Aorta (tissue), 5 donors: ENCODE measurements around the gene ABCA13. TPM values are rescaled to one million over a fixed set of nuclear protein-coding genes. Genes with fewer than 3 reads are reported as not detected.

Source experiments
- ATAC-seq: fragments of 200-7000 bp; cut with Tn5 transposase; one replicate; pipeline ENCODE4 v1.9.1; 2022; ENCODE audit warnings: moderate library complexity; ENCODE audit not compliant: low FRiP score
- DNase-seq, 2 donors: peaks; one replicate each; pipeline ENCODE4 v3.0.0-alpha.2; 2020
- H3K27ac ChIP-seq, 2 donors: one replicate each; pipeline ENCODE4 v1.5.1; 2013; ENCODE audit warnings: low read length in 2 of 2, mild to moderate bottlenecking in 2 of 2, moderate library complexity in 2 of 2, control low read depth in 1 of 2, inconsistent platforms in 1 of 2, low read depth in 1 of 2
- H3K27me3 ChIP-seq, 2 donors: one replicate each; pipeline ENCODE4 v1.6.1; 2013; ENCODE audit warnings: control low read depth in 1 of 2, low read length in 1 of 2, mild to moderate bottlenecking in 1 of 2, moderate library complexity in 1 of 2; ENCODE audit not compliant: insufficient read depth in 2 of 2, control insufficient read depth in 1 of 2
- H3K36me3 ChIP-seq, 2 donors: one replicate each; pipeline ENCODE4 v1.6.1; 2013; ENCODE audit warnings: control low read depth in 1 of 2, low read length in 1 of 2, mild to moderate bottlenecking in 1 of 2; ENCODE audit not compliant: insufficient read depth in 2 of 2, control insufficient read depth in 1 of 2
- H3K4me1 ChIP-seq, 2 donors: one replicate each; pipeline ENCODE4 v1.6.1; 2013; ENCODE audit warnings: low read length in 2 of 2, control low read depth in 1 of 2, mild to moderate bottlenecking in 1 of 2, moderate library complexity in 1 of 2; ENCODE audit not compliant: insufficient read depth in 2 of 2, control insufficient read depth in 1 of 2
- H3K4me3 ChIP-seq, 2 donors: one replicate each; pipeline ENCODE4 v1.5.1; 2013; ENCODE audit warnings: low read length in 2 of 2, control low read depth in 1 of 2, mild to moderate bottlenecking in 1 of 2
- H3K9me3 ChIP-seq: one replicate; pipeline ENCODE4 v1.6.1; 2013; ENCODE audit warnings: mild to moderate bottlenecking, low read length; ENCODE audit not compliant: control insufficient read depth
- WGBS, 2 donors: extraction: QIAGEN DNeasy Blood & Tissue Kit; methylation state at CpG; one replicate each; pipeline ENCODE4 v1.1.7; 2013; 5-methylcytosine and 5-hydroxymethylcytosine counted together
- intact Hi-C, 2 donors: fragments of 100-400 bp; cut with DNase I; formaldehyde crosslinking; loops; one replicate each; pipeline versions ENCODE4 v1.14.2 to v1.15.0; 2022
- polyA plus RNA-seq, 2 donors: library from polyadenylated mRNA; stranded (reverse); fragments of 200-250 nt; gene quantifications; one replicate each; pipeline ENCODE4 v1.2.3, GENCODE V29; 2013
- total RNA-seq, 2 donors: library from RNA; stranded (reverse); fragmentation: NEBNext Ultra II Directional; extraction: Animal tissue kit (Norgen Biotek cat#: 25700); gene quantifications; one replicate each; pipeline ENCODE4 v1.2.1, GENCODE V29; 2021
- donor health status: healthy with polysubstance abuse.
- donor health status: Bipolar disorder and iron deficiency.
- donor health status: DM: no; HTN: no; CAD: no.
- donor health status: DM: no; HTN: no; CAD: no.
- donor health status: DM: yes; HTN: yes; CAD: no.

ABCA13 gene
- total and polyA plus RNA-seq, 4 donors, result 0.06 to 0.12 TPM; not detected in 2

DNA sequence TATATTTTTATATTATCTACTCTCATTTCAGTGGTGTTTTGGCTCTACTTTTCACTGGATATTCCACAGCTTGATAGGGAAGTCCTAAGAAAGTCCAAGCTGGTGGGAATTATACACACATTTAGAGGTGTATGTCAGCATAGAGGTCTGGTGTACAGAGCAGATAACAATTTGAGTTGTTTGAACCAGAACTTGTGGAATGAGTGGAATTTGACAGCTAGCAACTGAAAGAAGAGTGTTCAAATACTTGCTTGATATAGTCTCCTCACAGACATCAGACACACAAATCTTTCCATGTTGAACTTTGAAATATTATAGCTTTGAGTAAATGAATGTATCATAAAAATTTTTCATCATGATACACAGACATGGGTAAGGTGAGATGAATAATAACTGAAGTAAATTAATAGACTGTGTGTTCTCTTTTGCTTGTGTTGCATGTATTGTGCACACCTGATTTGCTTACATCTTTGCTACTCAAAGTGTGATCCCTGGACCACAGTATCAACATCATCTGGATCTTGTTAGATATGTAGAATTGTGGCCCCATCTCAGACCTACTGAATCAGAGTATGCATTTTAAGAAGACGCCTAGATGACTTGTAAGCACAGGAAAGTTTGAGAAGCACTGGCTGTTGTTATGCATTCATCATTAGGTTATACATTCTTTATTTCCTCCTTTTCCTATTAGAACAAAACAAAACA, 91.5 kb downstream of the ABCA13 start:
- intact Hi-C loops, result no loop called here

DNA sequence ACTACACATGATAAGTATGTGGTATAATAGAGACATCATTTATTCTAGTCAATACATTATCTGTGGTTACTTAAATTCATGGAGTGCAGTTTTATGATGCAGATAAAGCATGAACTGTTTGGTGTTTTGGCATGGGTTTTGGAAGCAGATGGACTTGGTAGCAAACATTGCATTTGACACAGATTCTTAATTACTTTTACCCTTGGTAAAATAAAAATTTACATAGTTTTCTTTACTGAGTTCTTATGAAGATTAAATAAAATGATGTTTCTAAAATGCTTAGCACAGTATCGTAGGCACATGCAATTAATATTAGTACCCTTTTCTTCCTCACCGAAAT, 92.0 kb downstream of the ABCA13 start:
- Histone ChIP-seq H3K27me3 (no peaks in the 10 kb centered on the region), H3K4me3 (no peak overlapping the region), H3K9me3 (no peaks in the 10 kb centered on the region), H3K27ac (no peak overlapping the region), H3K4me1 (no peaks in the 10 kb centered on the region), H3K36me3 (no peaks in the 10 kb centered on the region)
- 93 to 96% methylated on average over 2 of the region's 2 CpGs for WGBS, 2 donors
- no peak for ATAC-seq
- DNase-seq, result no peak
- intact Hi-C loops, result no loop called here

More for the DNA sequence above, 91.5 kb downstream of the ABCA13 start:
- Histone ChIP-seq H3K9me3 (peaks cover 2% of the 10 kb centered on the region), H3K27me3 (no peaks in the 10 kb centered on the region), H3K4me1 (no peaks in the 10 kb centered on the region), H3K27ac (no peak overlapping the region), H3K4me3 (no peak overlapping the region), H3K36me3 (no peaks in the 10 kb centered on the region)
- ATAC-seq (no peak), DNase-seq (no peak)
- WGBS, 2 donors, result 63 to 67% methylated on average over 1 of the region's 1 CpG

DNA sequence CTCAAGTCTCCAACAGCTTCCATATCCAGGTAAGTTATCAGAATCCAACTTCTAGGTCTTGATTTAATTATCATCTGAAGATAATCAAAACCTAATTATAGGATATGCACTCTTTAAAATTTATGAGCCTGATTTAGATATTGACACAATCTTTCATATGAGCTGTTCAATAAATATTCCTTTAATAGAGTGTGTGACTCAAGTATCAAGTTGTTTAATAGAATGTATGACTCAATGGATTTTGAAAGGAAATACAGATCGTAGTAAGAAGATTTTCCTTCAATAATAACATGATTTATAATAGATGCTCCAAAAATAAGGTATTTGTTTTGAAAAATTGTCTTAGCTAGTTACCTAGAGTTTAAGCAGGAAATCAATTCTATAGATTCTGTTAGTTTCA, 97.8 kb downstream of the ABCA13 start:
- Histone ChIP-seq H3K4me1 (no peaks in the 10 kb centered on the region), H3K4me3 (no peak overlapping the region), H3K9me3 (no peaks in the 10 kb centered on the region), H3K27me3 (no peaks in the 10 kb centered on the region), H3K27ac (no peak overlapping the region), H3K36me3 (no peaks in the 10 kb centered on the region)
- DNase-seq (no peak), ATAC-seq (no peak)
- 60 to 67% methylated on average over 1 of the region's 1 CpG for WGBS, 2 donors
- intact Hi-C loops, result loop anchor here in 1 of 2 donors (5.0 kb wide), 1 partner anchor 52 kb away; no protein-coding TSS in a partner anchor

- no peaks in the 10 kb centered on the region for H3K9me3 ChIP-seq
- DNase-seq (no peak), ATAC-seq (no peak)
- intact Hi-C loops, result no loop called here
- H3K4me3 ChIP-seq, result no peak overlapping the region
- H3K4me1 ChIP-seq, result no peaks in the 10 kb centered on the region
- 62 to 69% methylated on average over 3 of the region's 3 CpGs for WGBS, 2 donors
- H3K27me3 ChIP-seq, result no peaks in the 10 kb centered on the region
- no peak overlapping the region for H3K27ac ChIP-seq
- H3K36me3 ChIP-seq, result no peaks in the 10 kb centered on the region
Measured at GRCh38 chr7:48274662-48275061, 103.4 kb downstream of the ABCA13 start.

DNA sequence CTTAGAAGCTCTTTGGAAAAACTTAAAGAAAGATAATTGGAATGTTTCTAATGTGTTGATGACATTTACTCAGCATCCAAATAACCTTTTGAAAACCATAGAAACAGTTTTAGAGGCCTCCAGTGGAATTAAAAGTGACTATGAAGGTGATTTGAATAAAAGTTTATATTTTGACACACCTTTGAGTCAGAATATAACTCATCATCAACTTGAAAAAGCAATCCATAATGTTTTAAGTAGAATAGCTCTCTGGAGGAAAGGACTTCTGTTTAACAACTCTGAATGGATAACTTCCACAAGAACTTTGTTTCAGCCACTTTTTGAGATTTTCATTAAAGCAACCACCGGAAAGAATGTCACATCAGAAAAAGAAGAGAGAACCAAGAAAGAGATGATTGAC, 108.2 kb downstream of the ABCA13 start:
- Histone ChIP-seq H3K27me3 (no peaks in the 10 kb centered on the region), H3K36me3 (no peaks in the 10 kb centered on the region), H3K4me3 (no peak overlapping the region), H3K9me3 (no peaks in the 10 kb centered on the region), H3K27ac (no peak overlapping the region), H3K4me1 (no peaks in the 10 kb centered on the region)
- ATAC-seq, result no peak
- intact Hi-C loops, result no loop called here
- WGBS, 2 donors, result 81 to 88% methylated on average over 1 of the region's 1 CpG
- DNase-seq, result no peak

- no peaks in the 10 kb centered on the region for H3K36me3 ChIP-seq
- no peaks in the 10 kb centered on the region for H3K9me3 ChIP-seq
- WGBS, 2 donors, result 68 to 81% methylated on average over 2 of the region's 2 CpGs
- no peak for DNase-seq
- intact Hi-C loops, result no loop called here
- no peaks in the 10 kb centered on the region for H3K27me3 ChIP-seq
- no peaks in the 10 kb centered on the region for H3K4me1 ChIP-seq
- no peak for ATAC-seq
- no peak overlapping the region for H3K27ac ChIP-seq
- no peak overlapping the region for H3K4me3 ChIP-seq
Measured at GRCh38 chr7:48280100-48280499, 108.8 kb downstream of the ABCA13 start.

- no peak overlapping the region for H3K4me3 ChIP-seq
- no peaks in the 10 kb centered on the region for H3K4me1 ChIP-seq
- intact Hi-C loops, result no loop called here
- H3K27ac ChIP-seq, result no peak overlapping the region
- H3K27me3 ChIP-seq, result no peaks in the 10 kb centered on the region
- DNase-seq (no peak), ATAC-seq (no peak)
- WGBS, 2 donors, result 32 to 49% methylated on average over 6 of the region's 6 CpGs
- no peaks in the 10 kb centered on the region for H3K36me3 ChIP-seq
- no peaks in the 10 kb centered on the region for H3K9me3 ChIP-seq
Measured at GRCh38 chr7:48285373-48285772, 114.1 kb downstream of the ABCA13 start.

DNA sequence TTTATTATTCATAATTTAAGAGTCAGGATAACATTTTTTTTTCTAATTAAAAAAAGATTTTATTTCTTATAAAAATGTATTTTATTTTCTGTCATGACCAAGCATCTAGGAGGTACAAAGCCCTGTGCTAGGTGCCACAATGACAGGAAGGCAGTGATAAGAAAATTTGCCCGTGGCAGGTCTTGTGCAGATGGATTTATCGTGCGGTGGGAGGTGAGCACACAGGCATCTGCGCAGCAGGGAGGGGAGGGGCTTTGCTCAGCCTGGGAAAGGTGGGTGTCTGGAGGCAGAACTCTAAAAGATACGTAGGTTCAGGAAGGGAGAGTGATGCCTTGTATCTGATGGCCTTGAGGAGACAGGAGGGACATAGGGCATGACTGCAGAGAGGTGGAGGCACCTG, 115.6 kb downstream of the ABCA13 start:
- no peak for ATAC-seq
- H3K4me1 ChIP-seq, result no peaks in the 10 kb centered on the region
- no peaks in the 10 kb centered on the region for H3K27me3 ChIP-seq
- H3K9me3 ChIP-seq, result no peaks in the 10 kb centered on the region
- DNase-seq, result no peak
- intact Hi-C loops, result no loop called here
- WGBS, 2 donors, result 80 to 90% methylated on average over 5 of the region's 5 CpGs
- H3K4me3 ChIP-seq, result no peak overlapping the region
- H3K36me3 ChIP-seq, result no peaks in the 10 kb centered on the region
- H3K27ac ChIP-seq, result no peak overlapping the region

DNA sequence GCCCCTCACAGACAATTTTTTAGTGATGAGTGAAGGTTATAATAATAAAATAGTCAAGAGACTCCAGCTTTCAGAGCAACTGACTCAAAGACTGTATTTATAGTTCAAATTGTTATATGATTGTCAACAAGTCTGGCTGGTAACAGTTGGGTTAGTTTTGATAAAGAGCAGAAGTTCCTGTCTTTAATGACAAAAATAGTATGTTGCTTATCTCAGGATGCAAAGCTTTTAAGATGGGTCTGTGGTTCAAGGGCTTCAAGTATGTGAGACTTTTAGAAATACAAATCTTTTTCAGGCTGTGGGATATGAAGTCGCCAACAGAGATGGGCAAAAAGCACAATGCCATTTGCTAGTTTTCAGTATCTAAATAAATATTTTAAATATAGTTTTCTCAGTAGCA, 118.4 kb downstream of the ABCA13 start:
- 86% methylated on average over 1 of the region's 1 CpG for WGBS, 2 donors
- H3K36me3 ChIP-seq, result no peaks in the 10 kb centered on the region
- no peak overlapping the region for H3K4me3 ChIP-seq
- intact Hi-C loops, result no loop called here
- ATAC-seq (no peak), DNase-seq (no peak)
- H3K27me3 ChIP-seq, result no peaks in the 10 kb centered on the region
- no peaks in the 10 kb centered on the region for H3K9me3 ChIP-seq
- no peaks in the 10 kb centered on the region for H3K4me1 ChIP-seq
- H3K27ac ChIP-seq, result no peak overlapping the region
